DMS153 treated with DMSO at 0.1 percent for 48 hours (cell line): ENCODE data around the gene FAM221B.

Experiments used
- DNase-seq: peaks from one replicate; lab custom pipeline; 2025; ENCODE audit not compliant: unreplicated experiment; lab: John Stamatoyannopoulos, UW

The FAM221B gene, protein sequence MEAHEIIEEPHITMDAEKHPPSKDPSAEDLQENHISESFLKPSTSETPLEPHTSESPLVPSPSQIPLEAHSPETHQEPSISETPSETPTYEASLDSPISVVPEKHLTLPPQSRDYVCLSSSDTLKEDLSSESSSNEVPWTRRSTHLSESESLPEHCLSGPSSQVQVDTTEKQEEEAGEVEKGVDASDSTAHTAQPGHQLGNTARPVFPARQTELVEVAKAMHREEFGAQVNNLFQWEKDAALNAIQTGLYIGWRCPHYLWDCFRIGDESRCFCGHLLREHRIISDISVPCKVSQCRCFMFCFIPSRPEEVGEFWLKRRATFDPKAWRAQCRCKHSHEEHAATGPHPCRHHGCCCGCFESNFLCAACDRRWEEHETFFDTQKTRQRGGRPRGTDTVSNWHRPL

DNA sequence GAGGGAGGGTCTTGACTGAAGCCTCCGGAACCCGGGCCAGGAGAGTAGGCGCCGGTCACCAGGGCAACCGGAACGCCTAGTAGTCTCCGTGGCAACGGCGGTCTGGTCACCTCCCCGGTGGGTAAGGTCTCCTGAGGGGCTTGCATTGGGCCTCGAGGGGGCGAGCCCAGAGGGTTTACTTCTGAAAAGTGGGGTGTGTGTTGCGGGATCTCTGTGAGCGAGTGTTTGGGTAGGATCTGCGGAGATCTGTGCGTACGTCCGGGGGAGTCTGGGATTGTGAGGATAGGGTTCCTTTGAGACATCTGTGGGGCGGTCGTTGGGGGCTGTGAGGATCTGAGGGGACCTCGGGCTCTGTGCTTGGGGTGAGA is at the start of gene FAM221B:
TSS of gene FAM221B (minus strand) at position 17 of the 368 bp plus-strand sequence. CDS start 2,571 bp downstream, outside the sequence.
- no peak for DNase-seq

GRCh38 chr9:35872505-35872904 is 44.0 kb upstream of the FAM221B start:
- no peak for DNase-seq

DNA sequence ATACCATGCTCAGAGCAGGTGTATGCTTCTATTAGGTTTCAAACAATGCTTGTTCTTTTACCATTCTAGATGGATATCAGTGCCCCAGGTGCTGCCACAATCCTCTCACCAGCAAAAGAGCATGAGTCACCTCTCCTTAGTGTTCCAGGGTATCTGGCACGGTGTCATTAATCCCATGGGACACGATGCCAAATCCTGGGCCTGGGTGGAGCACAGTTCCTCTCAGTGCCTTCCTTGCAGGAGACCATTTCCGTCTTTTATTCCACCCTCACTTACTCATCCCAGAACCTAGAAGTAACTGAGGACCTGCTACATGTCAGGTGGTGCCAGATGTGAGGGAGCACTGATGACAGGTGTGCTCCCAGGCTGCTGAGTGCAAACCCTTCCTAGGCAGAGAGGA is 43.0 kb upstream of the FAM221B start:
- no peak for DNase-seq

- DNase-seq: no peak
Measured at GRCh38 chr9:35870351-35870923, 41.9 kb upstream of the FAM221B start, which contains the start of gene OR13J1. Gene OR13J1, minus strand, starts transcription at chr9:35870401. Its CDS starts 0 bp downstream, at chr9:35870401.

DNA sequence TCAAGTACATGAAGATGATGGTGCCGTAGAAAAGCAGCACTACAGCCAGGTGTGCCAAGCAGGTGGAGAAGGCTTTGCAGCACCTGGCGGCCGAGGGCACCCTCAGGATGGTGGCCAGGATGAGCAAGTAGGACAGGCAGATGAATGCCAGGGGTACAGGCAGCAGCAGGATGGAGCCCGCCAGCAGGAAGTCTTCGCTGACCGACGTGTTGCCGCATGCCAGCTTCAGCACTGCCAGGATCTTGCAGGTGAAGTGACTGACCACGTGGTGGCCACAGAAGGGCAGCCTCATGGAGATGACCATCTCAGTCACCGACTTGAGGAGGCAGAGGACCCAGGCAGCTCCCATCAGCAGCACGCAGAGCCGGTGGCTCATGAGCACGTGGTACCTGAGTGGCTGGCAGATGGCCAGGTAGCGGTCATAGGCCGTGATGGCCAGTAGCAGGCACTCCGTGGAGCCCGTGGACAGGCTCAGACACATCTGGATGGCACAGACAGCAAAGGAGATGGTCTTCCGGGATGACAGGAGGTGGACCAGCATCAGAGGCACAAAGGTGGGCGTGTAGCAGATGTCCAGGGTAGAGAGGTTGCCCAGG is 41.2 kb upstream of the FAM221B start:
- DNase-seq: no peak

DNA sequence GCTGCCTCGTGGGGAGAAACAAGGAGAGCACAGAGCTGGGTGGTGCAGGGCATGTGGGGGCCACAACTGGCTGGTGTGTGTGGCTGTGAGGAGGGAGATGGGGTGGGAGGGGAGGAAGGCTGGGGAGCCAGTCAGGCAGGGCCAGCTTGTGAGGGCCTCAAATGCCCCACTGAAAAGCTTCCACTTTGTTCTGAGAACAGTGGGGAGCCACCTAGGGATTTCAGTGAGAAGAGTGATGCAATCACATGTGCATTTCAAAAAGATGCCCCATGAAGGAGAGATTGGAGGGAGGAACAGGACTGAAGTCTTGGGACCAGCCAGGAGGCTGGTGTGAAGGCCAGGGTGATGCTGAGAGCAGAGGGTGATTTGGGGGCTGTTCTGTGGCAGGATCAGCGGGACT is 40.4 kb upstream of the FAM221B start:
- no peak for DNase-seq

DNA sequence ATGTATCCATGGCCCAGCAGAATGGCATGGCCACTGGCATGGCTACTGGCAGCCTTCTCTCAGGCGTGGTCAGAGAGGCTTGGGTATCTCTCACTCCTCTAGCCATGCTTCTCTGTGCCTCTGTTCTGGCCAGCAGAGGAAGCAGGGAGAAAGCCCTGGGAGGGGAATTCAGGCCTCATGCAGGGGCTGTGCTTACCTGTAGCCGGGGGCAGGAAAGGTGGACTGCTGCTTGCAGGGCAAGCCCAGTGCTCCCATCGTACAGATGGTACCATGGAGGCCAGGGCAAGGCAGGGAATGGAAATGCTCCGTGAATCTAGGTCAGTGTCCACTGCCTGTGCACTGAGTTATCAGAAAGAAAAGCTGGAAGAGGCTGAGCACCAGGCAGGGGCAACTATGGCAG is 39.0 kb upstream of the FAM221B start:
- no peak for DNase-seq

GRCh38 chr9:35864695-35865255 is 36.2 kb upstream of the FAM221B start:
- DNase-seq: no peak

DNA sequence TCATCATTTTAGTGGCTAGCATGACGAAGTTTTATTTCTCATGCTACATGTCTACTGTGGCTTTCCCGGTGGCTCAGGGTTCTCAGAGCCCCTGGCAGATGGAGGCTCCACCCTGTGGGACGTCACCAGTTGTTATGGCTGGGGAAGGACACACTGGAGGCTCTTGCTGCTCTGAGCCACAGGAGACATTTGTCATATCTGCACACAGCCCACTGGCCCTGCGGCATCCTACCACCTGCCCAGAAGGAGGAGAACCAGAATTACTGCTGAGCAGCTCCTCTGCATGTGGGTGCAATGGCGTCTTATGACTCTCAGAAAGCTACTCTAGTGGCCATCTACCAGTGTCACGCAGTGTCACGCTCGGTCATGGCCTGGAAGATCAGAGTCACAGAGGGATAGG is 35.1 kb upstream of the FAM221B start:
- DNase-seq: no peak

DNA sequence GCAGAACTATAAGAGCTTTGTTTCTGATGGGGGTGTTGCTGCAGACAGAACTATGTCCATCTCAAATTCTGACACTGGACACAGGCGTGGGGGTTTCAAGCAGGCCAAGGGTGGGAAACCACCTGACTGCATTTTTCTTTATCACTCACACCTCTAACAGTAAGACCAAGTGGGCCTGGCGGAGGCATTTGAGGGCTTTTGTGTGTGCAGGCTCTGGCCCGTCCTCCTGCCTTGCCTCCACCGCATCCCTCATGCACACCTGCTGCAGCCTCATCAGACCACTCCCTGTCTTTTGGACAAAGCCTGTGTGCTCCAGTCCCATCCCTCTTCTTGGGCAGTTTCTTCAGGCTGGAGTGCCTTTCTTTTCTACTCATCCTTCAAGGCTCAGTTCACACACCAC is 33.8 kb upstream of the FAM221B start:
- DNase-seq: no peak

GRCh38 chr9:35861161-35861897 is 32.8 kb upstream of the FAM221B start:
- no peak for DNase-seq

- no peak for DNase-seq
Measured at GRCh38 chr9:35859990-35860339, 31.4 kb upstream of the FAM221B start.

DNA sequence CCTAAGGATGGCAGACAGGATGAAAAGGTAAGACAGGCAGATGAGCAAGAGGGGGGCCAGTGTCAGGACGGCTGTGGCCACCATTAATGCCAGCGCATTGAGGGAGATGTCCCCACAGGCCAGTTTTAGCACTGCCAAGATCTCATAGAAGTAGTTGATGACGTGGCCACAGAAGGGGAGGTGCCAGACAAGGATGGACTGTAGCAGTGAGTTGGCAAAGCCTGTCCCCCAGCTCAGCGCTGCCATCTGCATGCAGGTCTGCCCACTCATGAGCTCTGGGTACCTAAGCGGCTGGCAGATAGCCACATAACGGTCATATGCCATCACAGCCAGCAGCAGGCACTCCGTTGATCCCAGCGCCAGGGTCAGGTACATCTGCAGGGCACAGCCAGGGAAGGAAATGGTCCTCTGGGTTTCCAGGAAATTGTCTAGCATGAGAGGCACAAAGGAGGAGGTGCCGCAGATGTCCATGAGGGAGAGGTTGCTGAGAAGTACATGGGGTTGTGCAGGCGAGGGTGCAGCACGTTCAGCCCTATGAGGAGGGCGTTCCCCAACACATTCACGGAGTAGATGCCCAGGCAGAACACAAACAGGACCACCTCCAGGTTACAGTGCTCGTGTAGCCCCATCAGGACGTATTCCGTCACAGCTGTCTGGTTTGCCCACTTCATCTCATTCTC is 30.9 kb upstream of the FAM221B start:
- DNase-seq: no peak

- no peak for DNase-seq
Measured at GRCh38 chr9:35858458-35858857, 29.9 kb upstream of the FAM221B start.

DNA sequence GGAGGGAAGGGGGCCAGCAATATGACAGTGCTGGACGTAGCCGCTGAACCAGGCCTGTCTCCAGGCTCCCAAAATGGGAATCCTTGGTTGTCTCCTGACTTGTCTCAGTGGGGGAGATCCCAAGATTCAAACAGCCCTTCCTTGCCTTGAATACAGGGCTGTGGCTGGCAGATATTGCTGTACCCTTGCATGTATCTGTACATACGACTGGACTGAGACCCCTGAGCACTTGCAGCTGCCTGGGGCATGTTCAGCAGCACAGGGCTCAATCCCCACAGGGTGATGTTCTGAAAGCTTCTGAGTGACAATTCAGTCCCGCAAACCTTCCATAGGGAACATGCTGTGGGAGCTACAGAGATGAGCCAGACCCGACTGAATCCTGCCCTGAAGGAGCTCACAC is 28.4 kb upstream of the FAM221B start:
- no peak for DNase-seq

- no peak for DNase-seq
Measured at GRCh38 chr9:35856206-35856605, 27.7 kb upstream of the FAM221B start.

DNA sequence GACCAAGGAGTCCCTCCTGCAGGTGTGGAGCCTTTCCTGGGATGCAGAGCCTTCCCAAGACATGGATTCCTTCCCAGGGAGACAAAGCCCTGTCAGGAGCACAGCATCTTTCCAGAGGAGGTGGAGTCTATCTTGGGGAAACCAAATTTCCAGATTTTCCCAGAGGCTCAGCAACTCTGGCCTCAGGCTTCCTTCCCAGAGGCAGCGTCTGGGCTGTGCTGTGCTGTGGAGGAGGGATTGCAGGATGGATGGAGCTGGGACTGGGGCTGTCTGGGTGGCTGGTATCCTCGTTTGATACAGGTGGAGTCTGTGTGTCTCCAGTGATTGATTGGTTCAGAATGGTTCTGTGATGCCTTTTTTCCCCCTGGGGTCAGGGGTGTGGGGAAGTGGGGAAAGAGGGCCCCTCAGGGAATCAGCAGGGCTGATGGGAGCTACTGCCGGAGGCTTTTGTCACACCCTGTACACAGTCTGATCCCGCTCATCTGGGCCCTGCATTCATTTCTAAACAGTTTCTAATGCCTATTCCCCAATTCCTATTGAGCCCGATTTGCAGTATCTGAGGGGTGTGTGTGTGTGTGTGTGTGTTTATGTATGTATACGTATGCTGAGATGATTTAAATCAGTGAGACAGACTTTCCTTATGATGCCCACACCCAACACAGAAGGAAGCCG is 25.7 kb upstream of the FAM221B start:
- DNase-seq: no peak

DNA sequence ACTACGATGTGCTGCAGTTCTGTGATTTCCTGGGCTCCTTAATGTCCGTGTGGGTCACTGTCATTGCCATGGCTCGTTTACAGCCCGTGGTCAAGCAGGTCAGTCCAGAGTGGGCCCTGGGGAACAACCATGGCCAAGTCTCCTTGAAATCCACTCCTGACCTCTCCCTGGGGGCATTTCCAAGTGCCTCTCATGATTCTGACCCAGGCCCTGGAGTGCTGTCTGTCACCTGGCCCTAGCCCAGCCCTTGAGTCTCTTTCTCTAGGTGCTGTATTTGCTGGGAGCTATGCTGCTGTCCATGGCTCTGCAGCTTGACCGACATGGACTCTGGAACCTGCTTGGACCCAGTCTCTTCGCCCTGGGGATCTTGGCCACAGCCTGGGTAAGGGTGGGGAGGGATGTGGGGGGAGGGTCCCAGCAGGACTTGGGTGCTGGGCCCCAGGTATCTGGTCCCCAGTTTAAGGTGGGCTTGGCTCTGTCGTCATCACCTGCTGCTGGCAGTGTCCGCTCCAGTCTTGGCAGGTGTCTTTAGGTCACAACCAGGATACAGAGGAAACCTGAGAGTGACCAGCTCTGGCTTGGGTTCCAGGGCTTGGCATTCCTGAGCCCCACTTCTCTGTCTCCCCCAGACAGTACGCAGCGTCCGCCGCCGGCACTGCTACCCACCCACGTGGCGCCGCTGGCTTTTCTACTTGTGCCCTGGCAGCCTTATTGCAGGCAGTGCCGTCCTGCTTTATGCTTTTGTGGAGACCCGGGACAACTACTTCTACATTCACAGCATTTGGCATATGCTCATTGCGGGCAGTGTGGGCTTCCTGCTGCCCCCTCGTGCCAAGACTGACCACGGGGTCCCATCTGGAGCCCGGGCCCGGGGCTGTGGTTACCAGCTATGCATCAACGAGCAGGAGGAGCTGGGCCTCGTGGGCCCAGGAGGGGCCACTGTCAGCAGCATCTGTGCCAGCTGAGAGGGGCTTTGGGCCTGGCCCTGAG is 24.6 kb upstream of the FAM221B start:
- DNase-seq: no peak

- DNase-seq: no peak
Measured at GRCh38 chr9:35852267-35852815, 23.8 kb upstream of the FAM221B start.
